ENCODE results near the gene ASXL2. TPM values are rescaled to one million over a fixed set of nuclear protein-coding genes. Genes with fewer than 3 reads are reported as not detected.
A peak's percentile ranks its signal among the peaks of the same experiment; 100 is the strongest.

Gene ASXL2
- total RNA-seq, 5 donors from 2014 or later (not counting 1 experiment from before 2014, with no cell fraction given), result 36.3 to 53.2 (median 48.3) TPM

GRCh38 chr2:25724756-25725155 is 153.5 kb downstream of the ASXL2 start:
- Histone ChIP-seq H3K36me3 (ENCODE audit: control insufficient read depth in 2 of 2, extremely low read depth in 1 of 2, insufficient read depth in 1 of 2, low read length in 1 of 2) (no peaks in the 10 kb centered on the region), H3K9me3 (no peaks in the 10 kb centered on the region), H3K27me3 (replicated peaks in 1 of 2; ENCODE audit: control insufficient read depth in 2 of 2, extremely low read depth in 1 of 2, insufficient read depth in 2 of 2, low read length in 1 of 2) (no peaks in the 10 kb centered on the region), H3K4me3 (ENCODE audit: control insufficient read depth in 1 of 2, extremely low read depth in 1 of 2, low read length in 1 of 2) (no peak overlapping the region), H3K27ac (ENCODE audit: low read length) (no peak overlapping the region), H3K4me1 (ENCODE audit: control insufficient read depth in 1 of 2, extremely low read depth in 1 of 2, insufficient read depth in 2 of 2, low read length in 2 of 2) (peaks cover 0 to 4% of the 10 kb centered on the region in 2 experiments)
- no peak overlapping the region for H3K4me3 Mint-ChIP-seq
- POLR2A ChIA-PET, result no interaction called here
- CTCF ChIA-PET, result no interaction called here
- ATAC-seq (replicated peaks in 1 of 4), result no peak
- H3K36me3 Mint-ChIP-seq, result no peaks in the 10 kb centered on the region
- H3K4me1 Mint-ChIP-seq, result peaks cover 0 to 1% (median 0%) of the 10 kb centered on the region in 3 donors
- WGBS (ENCODE audit: insufficient coverage), result 70% methylated on average over 2 of the region's 6 CpGs
- no peak overlapping the region for H3K27ac Mint-ChIP-seq
- H3K9me3 Mint-ChIP-seq, result no peaks in the 10 kb centered on the region
- H3K27me3 Mint-ChIP-seq, result peaks cover 3 to 4% of the 10 kb centered on the region in 2 donors
- DNase-seq, result no peak

GRCh38 chr2:25722224-25722623 is 156.1 kb downstream of the ASXL2 start:
- ChIA-PET CTCF (no interaction called here), POLR2A (no interaction called here)
- Mint-ChIP-seq H3K4me3 (no peak overlapping the region), H3K36me3 (no peaks in the 10 kb centered on the region), H3K27me3 (peaks cover 7 to 8% of the 10 kb centered on the region in 2 donors), H3K9me3 (no peaks in the 10 kb centered on the region), H3K4me1 (peaks cover 3 to 8% (median 4%) of the 10 kb centered on the region in 3 donors), H3K27ac (no peak overlapping the region)
- WGBS (ENCODE audit: insufficient coverage), result 40% methylated on average over 1 of the region's 3 CpGs
- DNase-seq (no peak), ATAC-seq (replicated peaks in 1 of 4) (no peak)
- H3K4me3 ChIP-seq (ENCODE audit: control insufficient read depth in 1 of 2, extremely low read depth in 1 of 2, low read length in 1 of 2), result no peak overlapping the region
- H3K9me3 ChIP-seq, result no peaks in the 10 kb centered on the region
- peaks cover 0 to 2% of the 10 kb centered on the region in 2 experiments for H3K4me1 ChIP-seq (ENCODE audit: control insufficient read depth in 1 of 2, extremely low read depth in 1 of 2, insufficient read depth in 2 of 2, low read length in 2 of 2)
- H3K27ac ChIP-seq (ENCODE audit: low read length), result no peak overlapping the region
- no peaks in the 10 kb centered on the region for H3K36me3 ChIP-seq (ENCODE audit: control insufficient read depth in 2 of 2, extremely low read depth in 1 of 2, insufficient read depth in 1 of 2, low read length in 1 of 2)
- no peaks in the 10 kb centered on the region for H3K27me3 ChIP-seq (replicated peaks in 1 of 2; ENCODE audit: control insufficient read depth in 2 of 2, extremely low read depth in 1 of 2, insufficient read depth in 2 of 2, low read length in 1 of 2)

GRCh38 chr2:25720575-25720974 is 157.7 kb downstream of the ASXL2 start:
- ATAC-seq (replicated peaks in 1 of 4) (no peak), DNase-seq (no peak)
- Histone ChIP-seq H3K27ac (ENCODE audit: low read length) (no peak overlapping the region), H3K9me3 (no peaks in the 10 kb centered on the region), H3K4me3 (ENCODE audit: control insufficient read depth in 1 of 2, extremely low read depth in 1 of 2, low read length in 1 of 2) (no peak overlapping the region), H3K36me3 (ENCODE audit: control insufficient read depth in 2 of 2, extremely low read depth in 1 of 2, insufficient read depth in 1 of 2, low read length in 1 of 2) (no peaks in the 10 kb centered on the region), H3K27me3 (replicated peaks in 1 of 2; ENCODE audit: control insufficient read depth in 2 of 2, extremely low read depth in 1 of 2, insufficient read depth in 2 of 2, low read length in 1 of 2) (peaks cover 0 to 1% of the 10 kb centered on the region in 2 experiments), H3K4me1 (ENCODE audit: control insufficient read depth in 1 of 2, extremely low read depth in 1 of 2, insufficient read depth in 2 of 2, low read length in 2 of 2) (peaks cover 0 to 2% of the 10 kb centered on the region in 2 experiments)
- Mint-ChIP-seq H3K27ac (no peak overlapping the region), H3K27me3 (peaks cover 8 to 10% of the 10 kb centered on the region in 2 donors), H3K9me3 (no peaks in the 10 kb centered on the region), H3K36me3 (no peaks in the 10 kb centered on the region), H3K4me1 (peaks cover 3 to 8% (median 4%) of the 10 kb centered on the region in 3 donors), H3K4me3 (no peak overlapping the region)
- WGBS (ENCODE audit: insufficient coverage), result no CpG with 5 or more reads among the region's 1 CpG
- ChIA-PET CTCF (no interaction called here), POLR2A (interaction anchor here in 1 of 2 donors (0.6 kb wide), 1 partner anchor 62 kb away, joined by 10 read pairs; no protein-coding TSS in a partner anchor)

- Mint-ChIP-seq H3K36me3 (no peaks in the 10 kb centered on the region), H3K27ac (no peak overlapping the region), H3K4me3 (no peak overlapping the region), H3K9me3 (no peaks in the 10 kb centered on the region), H3K27me3 (peaks cover 7 to 16% of the 10 kb centered on the region in 2 donors), H3K4me1 (peaks cover 9 to 17% (median 16%) of the 10 kb centered on the region in 3 donors)
- WGBS (ENCODE audit: insufficient coverage), result 100% methylated on average over 1 of the region's 1 CpG
- ATAC-seq (replicated peaks in 1 of 4), result no peak
- Histone ChIP-seq H3K27me3 (replicated peaks in 1 of 2; ENCODE audit: control insufficient read depth in 2 of 2, extremely low read depth in 1 of 2, insufficient read depth in 2 of 2, low read length in 1 of 2) (peaks cover 0 to 20% of the 10 kb centered on the region in 2 experiments), H3K4me3 (ENCODE audit: control insufficient read depth in 1 of 2, extremely low read depth in 1 of 2, low read length in 1 of 2) (no peak overlapping the region), H3K4me1 (ENCODE audit: control insufficient read depth in 1 of 2, extremely low read depth in 1 of 2, insufficient read depth in 2 of 2, low read length in 2 of 2) (peaks cover 3 to 5% of the 10 kb centered on the region in 2 experiments), H3K9me3 (no peaks in the 10 kb centered on the region), H3K36me3 (ENCODE audit: control insufficient read depth in 2 of 2, extremely low read depth in 1 of 2, insufficient read depth in 1 of 2, low read length in 1 of 2) (no peaks in the 10 kb centered on the region), H3K27ac (ENCODE audit: low read length) (no peak overlapping the region)
- DNase-seq, result no peak
- POLR2A ChIA-PET, result interaction anchor here in 1 of 2 donors (0.6 kb wide), 1 partner anchor 13 kb away, joined by 3 read pairs; no protein-coding TSS in a partner anchor
- CTCF ChIA-PET, result no interaction called here
Measured at GRCh38 chr2:25714740-25715139, 163.5 kb downstream of the ASXL2 start.

- Histone ChIP-seq H3K27me3 (replicated peaks in 1 of 2; ENCODE audit: control insufficient read depth in 2 of 2, extremely low read depth in 1 of 2, insufficient read depth in 2 of 2, low read length in 1 of 2) (peaks cover 0 to 26% of the 10 kb centered on the region in 2 experiments), H3K4me1 (ENCODE audit: control insufficient read depth in 1 of 2, extremely low read depth in 1 of 2, insufficient read depth in 2 of 2, low read length in 2 of 2) (peaks cover 3% of the 10 kb centered on the region in 2 experiments), H3K4me3 (ENCODE audit: control insufficient read depth in 1 of 2, extremely low read depth in 1 of 2, low read length in 1 of 2) (no peak overlapping the region), H3K27ac (ENCODE audit: low read length) (no peak overlapping the region), H3K9me3 (no peaks in the 10 kb centered on the region), H3K36me3 (ENCODE audit: control insufficient read depth in 2 of 2, extremely low read depth in 1 of 2, insufficient read depth in 1 of 2, low read length in 1 of 2) (no peaks in the 10 kb centered on the region)
- Mint-ChIP-seq H3K36me3 (no peaks in the 10 kb centered on the region), H3K27me3 (peaks cover 12 to 26% of the 10 kb centered on the region in 2 donors), H3K27ac (no peak overlapping the region), H3K4me1 (peaks cover 6 to 12% (median 10%) of the 10 kb centered on the region in 3 donors), H3K9me3 (no peaks in the 10 kb centered on the region), H3K4me3 (peak overlapping the region in 1 of 3 donors; percentile 60)
- DNase-seq (no peak), ATAC-seq (replicated peaks in 1 of 4) (no peak)
- no CpG with 5 or more reads among the region's 5 CpGs for WGBS (ENCODE audit: insufficient coverage)
- ChIA-PET POLR2A (no interaction called here), CTCF (interaction anchor here (0.6 to 0.7 kb wide), 2 partner anchors 367 to 435 kb away, joined by 3 read pairs; no protein-coding TSS in a partner anchor)
Measured at GRCh38 chr2:25712455-25712854, 165.8 kb downstream of the ASXL2 start.

- H3K4me3 Mint-ChIP-seq, result peak overlapping the region; percentile 51 to 66 (median 60)
- ChIA-PET POLR2A (no interaction called here), CTCF (interaction anchor here in 1 of 2 donors (0.6 kb wide), 1 partner anchor 436 kb away, joined by 3 read pairs; no protein-coding TSS in a partner anchor)
- Histone ChIP-seq H3K36me3 (ENCODE audit: control insufficient read depth in 2 of 2, extremely low read depth in 1 of 2, insufficient read depth in 1 of 2, low read length in 1 of 2) (no peaks in the 10 kb centered on the region), H3K4me1 (ENCODE audit: control insufficient read depth in 1 of 2, extremely low read depth in 1 of 2, insufficient read depth in 2 of 2, low read length in 2 of 2) (peaks cover 3% of the 10 kb centered on the region in 2 experiments), H3K9me3 (no peaks in the 10 kb centered on the region), H3K27me3 (replicated peaks in 1 of 2; ENCODE audit: control insufficient read depth in 2 of 2, extremely low read depth in 1 of 2, insufficient read depth in 2 of 2, low read length in 1 of 2) (peaks cover 0 to 26% of the 10 kb centered on the region in 2 experiments), H3K27ac (ENCODE audit: low read length) (no peak overlapping the region), H3K4me3 (ENCODE audit: control insufficient read depth in 1 of 2, extremely low read depth in 1 of 2, low read length in 1 of 2) (peak overlapping the region in 1 of 2 donors; percentile 49)
- H3K27ac Mint-ChIP-seq, result no peak overlapping the region
- H3K27me3 Mint-ChIP-seq, result peaks cover 10 to 26% of the 10 kb centered on the region in 2 donors
- peaks cover 6 to 12% (median 10%) of the 10 kb centered on the region in 3 donors for H3K4me1 Mint-ChIP-seq
- DNase-seq, result no peak
- no peak for ATAC-seq (replicated peaks in 1 of 4)
- no peaks in the 10 kb centered on the region for H3K9me3 Mint-ChIP-seq
- 27% methylated on average over 5 of the region's 12 CpGs for WGBS (ENCODE audit: insufficient coverage)
- no peaks in the 10 kb centered on the region for H3K36me3 Mint-ChIP-seq
Measured at GRCh38 chr2:25711675-25712354, 166.5 kb downstream of the ASXL2 start.
